Tibial artery (tissue), 4 donors: ENCODE results near the gene TMEM190.
A peak's percentile ranks its signal among the peaks of the same experiment; 100 is the strongest.

Experiments used
- DNase-seq, 2 donors: peaks; one replicate each; pipeline ENCODE4 v3.0.0-alpha.2; 2019
- H3K27ac ChIP-seq, 2 donors: fragments of 200-600 bp; sonication (generic) in 1 of 2; 1 replicate in 1 of 2; 2 replicates in 1 of 2; pipeline ENCODE4 v1.5.1; 2018 to 2019; ENCODE audit warnings: mild to moderate bottlenecking in 1 of 2
- H3K27me3 ChIP-seq, 2 donors: fragments of 200-600 bp; sonication (generic) in 1 of 2; one replicate each; pipeline versions ENCODE4 v1.5.1 to v1.6.0; 2016 to 2019
- H3K36me3 ChIP-seq, 3 donors: fragments of 200-600 bp; sonication (generic) in 2 of 3; one replicate each; pipeline ENCODE4 v1.5.1; 2016 to 2019; ENCODE audit warnings: mild to moderate bottlenecking in 2 of 3
- H3K4me1 ChIP-seq, 4 donors: fragments of 200-600 bp; sonication (generic) in 2 of 4; 1 replicate in 3 of 4; 2 replicates in 1 of 4; pipeline ENCODE4 v1.5.1; 2016 to 2019
- H3K4me3 ChIP-seq, 2 donors: fragments of 200-600 bp; sonication (generic) in 1 of 2; 1 replicate in 1 of 2; 2 replicates in 1 of 2; pipeline ENCODE4 v1.5.1; 2018 to 2019; ENCODE audit warnings: mild to moderate bottlenecking in 2 of 2
- H3K9me3 ChIP-seq, 3 donors: fragments of 200-600 bp; sonication (generic) in 1 of 3; one replicate each; pipeline ENCODE4 v1.5.1; 2016 to 2019
- intact Hi-C: fragments of 100-400 bp; cut with DNase I; formaldehyde crosslinking; loops from one replicate; pipeline ENCODE4 v1.15.0; 2023; ENCODE audit warnings: low total_unique reads
- TF ChIP-seq, protein P1 (sequence below), 2 experiments: fragments of 200-600 bp in 1 of 2; fragments of 450-650 bp in 1 of 2; IDR thresholded peaks; one replicate each; pipeline ENCODE4 v1.5.1; 2017 to 2019; ENCODE audit warnings: antibody characterized with exemption in 2 of 2, mild to moderate bottlenecking in 1 of 2, moderate library complexity in 1 of 2

Gene TMEM190

DNA sequence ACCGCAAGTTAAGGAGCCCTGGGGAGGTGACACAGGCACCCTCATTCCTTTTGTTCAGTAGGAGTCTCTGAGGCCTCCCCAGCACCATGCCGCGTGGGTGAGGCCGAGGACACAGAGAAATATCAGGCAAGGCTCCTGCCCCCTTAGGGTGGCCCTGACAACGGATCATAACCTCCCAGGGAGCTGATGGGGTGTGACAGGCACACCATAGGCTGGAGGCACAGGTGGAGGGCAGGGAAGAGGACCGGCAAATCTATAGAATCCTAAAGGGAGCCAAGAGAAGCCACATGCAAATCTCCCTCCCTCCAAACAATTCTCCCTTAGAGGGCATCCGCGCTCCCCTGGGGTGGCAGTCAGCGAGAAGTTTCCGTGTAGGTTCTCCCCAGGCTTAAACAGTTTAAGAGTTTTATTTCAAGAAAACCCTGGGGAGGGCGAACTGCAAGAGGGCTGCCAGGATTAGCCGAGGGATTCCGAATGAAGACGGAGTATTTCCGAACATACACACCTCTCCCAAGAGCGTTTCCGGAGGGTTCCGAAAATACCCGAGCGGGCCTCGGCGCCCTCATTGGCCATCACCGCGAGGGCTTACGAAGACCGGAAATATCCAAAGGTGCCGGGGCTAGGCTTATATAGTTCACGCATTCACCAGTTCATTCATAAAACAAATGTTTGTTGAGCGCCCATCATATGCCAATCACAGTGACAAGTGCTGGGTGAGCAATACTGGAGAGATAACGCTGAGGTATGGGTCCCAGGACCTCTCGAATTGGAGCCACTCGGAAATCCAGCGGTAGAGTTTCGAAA is 8.5 kb downstream of the TMEM190 start:
- Histone ChIP-seq H3K36me3 (peaks cover 4 to 32% (median 25%) of the 10 kb centered on the region in 3 donors), H3K27ac (peak overlapping the region; percentile 85 to 94), H3K9me3 (no peaks in the 10 kb centered on the region), H3K27me3 (no peaks in the 10 kb centered on the region), H3K4me3 (peak overlapping the region; percentile 78 to 93), H3K4me1 (peaks cover 0 to 53% (median 47%) of the 10 kb centered on the region in 4 donors)
- TF ChIP-seq, protein P1, sequence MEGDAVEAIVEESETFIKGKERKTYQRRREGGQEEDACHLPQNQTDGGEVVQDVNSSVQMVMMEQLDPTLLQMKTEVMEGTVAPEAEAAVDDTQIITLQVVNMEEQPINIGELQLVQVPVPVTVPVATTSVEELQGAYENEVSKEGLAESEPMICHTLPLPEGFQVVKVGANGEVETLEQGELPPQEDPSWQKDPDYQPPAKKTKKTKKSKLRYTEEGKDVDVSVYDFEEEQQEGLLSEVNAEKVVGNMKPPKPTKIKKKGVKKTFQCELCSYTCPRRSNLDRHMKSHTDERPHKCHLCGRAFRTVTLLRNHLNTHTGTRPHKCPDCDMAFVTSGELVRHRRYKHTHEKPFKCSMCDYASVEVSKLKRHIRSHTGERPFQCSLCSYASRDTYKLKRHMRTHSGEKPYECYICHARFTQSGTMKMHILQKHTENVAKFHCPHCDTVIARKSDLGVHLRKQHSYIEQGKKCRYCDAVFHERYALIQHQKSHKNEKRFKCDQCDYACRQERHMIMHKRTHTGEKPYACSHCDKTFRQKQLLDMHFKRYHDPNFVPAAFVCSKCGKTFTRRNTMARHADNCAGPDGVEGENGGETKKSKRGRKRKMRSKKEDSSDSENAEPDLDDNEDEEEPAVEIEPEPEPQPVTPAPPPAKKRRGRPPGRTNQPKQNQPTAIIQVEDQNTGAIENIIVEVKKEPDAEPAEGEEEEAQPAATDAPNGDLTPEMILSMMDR (IDR thresholded peaks at IDR 0.05): no peak
- peak; percentile 99 for DNase-seq
- intact Hi-C loops: loop anchor here (2.0 to 5.0 kb wide), 2 partner anchors 46 to 83 kb away; partner anchors contain the start of gene KMT5C

DNA sequence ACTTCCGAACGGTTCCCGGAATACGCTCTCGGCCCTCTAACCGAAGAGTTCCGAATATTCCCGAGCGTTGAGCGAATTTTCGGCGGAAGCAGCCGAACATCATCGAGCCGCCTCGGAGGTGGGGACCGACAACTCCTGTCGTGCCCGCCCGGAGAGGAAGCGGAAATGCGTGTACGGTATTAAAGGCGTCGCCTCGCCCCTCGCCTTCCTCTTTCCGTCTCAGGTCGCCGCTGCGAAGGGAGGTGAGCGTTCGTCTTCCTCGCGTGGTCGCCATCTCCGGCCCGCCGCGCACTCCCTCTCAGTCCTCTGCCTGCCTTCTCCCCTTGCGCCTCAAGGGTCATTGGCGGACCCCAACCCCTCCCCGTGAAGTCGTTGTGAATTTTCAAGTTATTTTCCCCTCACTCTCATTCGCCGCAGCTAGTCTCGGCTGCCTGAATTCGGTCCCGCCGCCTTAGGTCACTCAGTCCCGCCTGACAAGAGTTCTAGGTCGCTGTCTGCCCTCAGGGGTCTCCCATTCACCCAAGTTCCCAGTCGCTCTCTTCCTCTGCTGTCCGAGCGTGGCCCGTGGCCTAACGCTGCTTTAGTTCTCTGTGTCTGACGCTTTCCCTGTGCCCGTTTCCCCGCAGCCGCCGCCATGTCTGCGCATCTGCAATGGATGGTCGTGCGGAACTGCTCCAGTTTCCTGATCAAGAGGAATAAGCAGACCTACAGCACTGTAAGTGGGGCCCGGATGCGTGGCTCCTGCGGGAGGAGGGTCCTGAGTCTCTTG is 9.3 kb downstream of the TMEM190 start, which contains the start of gene RPL28:
RPL28 (plus strand) TSS at position 209 of the 769 bp plus-strand sequence; CDS start at position 635, 426 bp downstream.
- Histone ChIP-seq H3K4me1 (peaks cover 0 to 59% (median 47%) of the 10 kb centered on the region in 4 donors), H3K27me3 (no peaks in the 10 kb centered on the region), H3K9me3 (no peaks in the 10 kb centered on the region), H3K27ac (peak within 1 kb of the TSS; percentile 85 to 94), H3K4me3 (peak within 1 kb of the TSS; percentile 78 to 93), H3K36me3 (peaks cover 4 to 40% (median 32%) of the 10 kb centered on the region in 3 donors)
- TF ChIP-seq, protein P1 (IDR thresholded peaks at IDR 0.05): no peak
- DNase-seq: peak; percentile 96 to 99
- intact Hi-C loops: loop anchor here (2.0 kb wide), 1 partner anchor 47 kb away; the partner anchor contains the start of gene KMT5C

DNA sequence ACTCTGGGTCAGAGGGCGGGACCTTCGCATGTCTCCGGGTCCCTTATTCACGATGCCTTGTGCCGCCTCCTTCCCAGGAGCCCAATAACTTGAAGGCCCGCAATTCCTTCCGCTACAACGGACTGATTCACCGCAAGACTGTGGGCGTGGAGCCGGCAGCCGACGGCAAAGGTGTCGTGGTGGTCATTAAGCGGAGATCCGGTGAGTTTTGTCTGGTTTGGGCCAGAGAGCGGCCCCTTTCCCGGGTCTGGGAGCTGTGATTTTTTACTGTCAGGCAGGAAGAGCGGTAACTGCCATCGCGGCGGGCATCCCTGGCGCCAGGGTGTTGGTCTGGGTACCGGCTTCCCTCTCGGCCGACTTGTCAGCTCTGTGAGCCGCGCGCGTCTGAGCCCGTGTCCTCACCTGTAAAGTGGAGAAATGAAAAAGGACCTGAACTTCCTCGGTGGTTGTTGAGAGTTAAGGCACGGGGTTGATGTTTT is 9.9 kb downstream of the TMEM190 start:
- H3K36me3 ChIP-seq: peaks cover 4 to 46% (median 32%) of the 10 kb centered on the region in 3 donors
- TF ChIP-seq, protein P1 (IDR thresholded peaks at IDR 0.05): no peak
- H3K4me3 ChIP-seq: peak overlapping the region; percentile 78 to 93
- peaks cover 0 to 59% (median 47%) of the 10 kb centered on the region in 4 donors for H3K4me1 ChIP-seq
- H3K27ac ChIP-seq: peak overlapping the region; percentile 85 to 94
- intact Hi-C loops: no loop called here
- H3K27me3 ChIP-seq: no peaks in the 10 kb centered on the region
- H3K9me3 ChIP-seq: no peaks in the 10 kb centered on the region
- no peak for DNase-seq

DNA sequence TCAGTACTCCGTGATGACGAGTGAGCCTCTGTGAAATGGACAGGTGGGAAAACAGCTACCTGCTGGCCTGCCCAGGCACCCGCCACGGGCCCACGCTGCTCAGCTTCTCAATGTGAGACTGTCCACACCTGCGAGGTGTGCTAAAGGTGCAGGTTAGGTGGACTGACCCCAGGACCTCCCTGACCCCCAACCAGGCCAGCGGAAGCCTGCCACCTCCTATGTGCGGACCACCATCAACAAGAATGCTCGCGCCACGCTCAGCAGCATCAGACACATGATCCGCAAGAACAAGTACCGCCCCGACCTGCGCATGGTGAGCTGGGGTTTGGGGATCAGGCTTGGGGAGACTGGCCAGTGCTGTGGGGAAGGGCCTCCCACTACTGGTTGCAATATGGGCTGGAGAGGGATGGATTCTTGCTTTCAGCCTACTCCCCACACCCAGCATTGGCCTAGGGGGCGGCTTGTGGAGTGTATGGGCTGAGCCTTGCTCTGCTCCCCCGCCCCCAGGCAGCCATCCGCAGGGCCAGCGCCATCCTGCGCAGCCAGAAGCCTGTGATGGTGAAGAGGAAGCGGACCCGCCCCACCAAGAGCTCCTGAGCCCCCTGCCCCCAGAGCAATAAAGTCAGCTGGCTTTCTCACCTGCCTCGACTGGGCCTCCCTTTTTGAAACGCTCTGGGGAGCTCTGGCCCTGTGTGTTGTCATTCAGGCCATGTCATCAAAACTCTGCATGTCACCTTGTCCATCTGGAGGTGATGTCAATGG is 11.3 kb downstream of the TMEM190 start:
- no peak overlapping the region for H3K27ac ChIP-seq
- peaks cover 0 to 59% (median 46%) of the 10 kb centered on the region in 4 donors for H3K4me1 ChIP-seq
- peak overlapping the region in 1 of 2 donors; percentile 93 for H3K4me3 ChIP-seq
- intact Hi-C loops: no loop called here
- H3K36me3 ChIP-seq: peaks cover 4 to 60% (median 35%) of the 10 kb centered on the region in 3 donors
- H3K27me3 ChIP-seq: no peaks in the 10 kb centered on the region
- no peaks in the 10 kb centered on the region for H3K9me3 ChIP-seq
- TF ChIP-seq, protein P1 (IDR thresholded peaks at IDR 0.05): no peak
- no peak for DNase-seq
